Right lung (tissue), 5 donors: ENCODE data around the gene PACS2. TPM values are rescaled to one million over a fixed set of nuclear protein-coding genes. Genes with fewer than 3 reads are reported as not detected.
"Not testable (repeated sequence)": the region's sequence is repeated elsewhere in the genome, so short reads cannot be mapped to it uniquely, and the experiment has no call there.

ENCODE experiments used
- DNase-seq, 2 donors: peaks; one replicate each; pipeline ENCODE4 v3.0.0-alpha.2; 2013
- polyA plus RNA-seq, 5 donors: library from polyadenylated mRNA; unstranded; fragments of 120-200 nt; gene quantifications; one replicate each; pipeline versions ENCODE4 v1.2.1 to v1.2.3, GENCODE V29; 2013; ENCODE audit warnings: inconsistent platforms in 1 of 5, low replicate concordance in 1 of 5; ENCODE audit not compliant: insufficient read length in 5 of 5, insufficient read depth in 1 of 5

Gene PACS2
- polyA plus RNA-seq, 5 donors = 61.8 to 92.3 (median 77.3) TPM

DNA sequence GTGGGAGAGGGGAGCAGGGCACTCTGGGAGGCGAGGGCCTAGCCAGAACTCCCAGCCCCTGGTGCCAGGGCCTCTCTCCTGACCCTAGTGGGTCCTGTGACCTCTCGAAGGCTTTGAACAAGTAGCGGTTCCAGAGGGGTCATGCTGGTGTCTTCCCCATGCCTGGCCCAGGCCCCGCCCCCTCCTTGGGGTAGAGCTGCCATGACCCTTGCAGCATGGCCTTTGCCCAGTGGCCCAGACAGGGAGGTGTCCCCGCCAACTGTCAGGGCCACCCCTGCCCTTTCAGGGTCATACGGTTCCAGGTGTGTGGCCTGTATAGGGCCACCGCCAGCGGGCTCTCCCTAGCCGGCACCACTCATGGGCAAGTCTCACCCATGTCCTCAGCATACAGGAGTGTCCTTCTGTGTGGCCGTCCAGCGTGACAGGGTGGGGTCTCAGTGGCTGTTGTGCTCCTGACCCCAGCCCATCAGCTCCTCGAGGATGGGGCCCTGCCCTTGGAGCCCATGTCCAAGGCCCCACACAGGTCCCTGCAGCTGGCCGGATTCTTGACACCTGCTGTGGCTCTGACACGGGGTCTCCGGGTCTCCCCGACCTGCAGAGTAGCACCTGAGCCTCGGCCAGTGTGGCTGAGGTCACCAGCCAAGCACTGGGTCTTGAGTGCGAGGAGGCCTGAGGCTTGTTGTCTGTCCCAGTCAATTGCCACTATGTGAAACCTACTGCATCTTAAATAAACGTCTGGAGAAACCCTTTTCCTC is 34.6 kb downstream of the PACS2 start:
- no peak for DNase-seq

DNA sequence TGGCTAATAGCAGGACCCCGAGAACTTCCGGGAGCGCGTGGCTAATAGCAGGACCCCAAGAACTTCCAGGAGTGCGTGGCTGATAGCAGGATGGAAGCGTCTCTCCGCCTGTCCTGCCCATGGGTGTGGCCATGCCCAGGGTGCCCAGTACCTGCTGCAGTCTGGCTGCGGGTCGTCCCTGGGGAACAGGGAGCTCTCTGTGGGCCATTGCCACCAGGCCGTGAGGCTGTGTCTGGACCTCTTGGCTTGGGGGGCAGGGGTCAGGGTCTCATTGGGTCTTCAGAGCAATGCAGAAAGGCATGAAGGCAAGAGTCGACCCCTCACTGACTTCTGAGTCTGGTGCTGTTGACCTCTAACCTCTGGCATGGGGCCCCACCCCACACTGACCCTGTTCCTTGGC is 35.4 kb downstream of the PACS2 start:
- no peak for DNase-seq

DNA sequence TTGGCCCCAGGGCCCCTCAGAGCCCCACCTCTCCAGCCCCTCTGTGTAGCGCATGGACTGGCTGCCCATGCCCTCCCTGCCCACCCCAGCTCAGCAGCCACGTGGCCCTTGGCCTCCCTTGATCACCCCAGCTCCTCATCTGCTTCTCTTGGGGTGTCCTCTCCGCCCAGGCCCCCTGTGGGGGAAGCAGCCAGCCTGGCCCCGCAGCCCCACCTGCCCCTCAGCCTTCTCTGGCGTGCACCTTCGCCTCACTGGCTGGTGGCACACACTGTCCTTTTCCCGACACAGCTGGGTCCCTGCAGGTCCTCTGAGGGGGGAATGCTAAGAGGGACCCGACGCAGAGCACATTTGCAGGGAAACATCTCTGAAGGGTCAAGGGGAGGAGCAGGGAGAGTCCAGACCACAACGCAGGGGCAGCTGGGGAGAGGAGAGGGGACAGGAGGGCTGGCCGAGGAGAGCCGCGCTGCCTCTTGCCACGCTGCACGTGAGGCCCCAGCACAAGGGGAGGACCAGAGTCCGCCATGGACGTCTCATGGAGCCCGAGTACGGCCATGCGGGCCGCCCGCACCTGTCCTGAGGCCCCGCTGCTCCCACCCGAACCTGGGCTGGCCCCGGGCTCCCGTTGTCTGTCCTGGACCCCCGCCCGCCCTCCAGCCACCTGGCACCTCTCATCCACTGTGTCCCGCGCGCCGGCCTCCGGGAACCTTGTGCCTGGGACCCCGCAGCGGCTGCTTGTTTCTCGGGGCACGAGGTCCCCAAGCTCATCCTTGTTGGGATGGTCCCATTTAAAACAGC is 36.1 kb downstream of the PACS2 start:
- DNase-seq = no peak

DNA sequence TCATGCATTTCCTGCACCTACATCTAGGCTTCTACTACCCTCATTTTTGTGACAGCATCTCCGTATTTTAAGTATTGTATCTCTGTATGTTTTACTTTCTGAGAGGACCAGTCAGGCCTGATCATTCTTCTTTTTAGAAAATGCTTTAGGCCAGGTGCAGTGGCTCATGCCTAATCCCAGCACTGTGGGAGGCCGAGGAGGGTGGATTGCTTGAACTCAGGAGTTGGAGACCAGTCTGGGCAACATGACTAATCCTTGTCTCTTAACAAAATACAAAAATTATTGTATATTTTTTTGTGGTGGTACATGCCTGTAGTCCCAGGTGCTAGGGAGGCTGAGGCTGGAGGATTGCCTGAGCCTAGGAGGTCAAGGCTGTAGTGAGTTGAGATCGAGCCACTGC is 36.9 kb downstream of the PACS2 start:
- no peak for DNase-seq

DNA sequence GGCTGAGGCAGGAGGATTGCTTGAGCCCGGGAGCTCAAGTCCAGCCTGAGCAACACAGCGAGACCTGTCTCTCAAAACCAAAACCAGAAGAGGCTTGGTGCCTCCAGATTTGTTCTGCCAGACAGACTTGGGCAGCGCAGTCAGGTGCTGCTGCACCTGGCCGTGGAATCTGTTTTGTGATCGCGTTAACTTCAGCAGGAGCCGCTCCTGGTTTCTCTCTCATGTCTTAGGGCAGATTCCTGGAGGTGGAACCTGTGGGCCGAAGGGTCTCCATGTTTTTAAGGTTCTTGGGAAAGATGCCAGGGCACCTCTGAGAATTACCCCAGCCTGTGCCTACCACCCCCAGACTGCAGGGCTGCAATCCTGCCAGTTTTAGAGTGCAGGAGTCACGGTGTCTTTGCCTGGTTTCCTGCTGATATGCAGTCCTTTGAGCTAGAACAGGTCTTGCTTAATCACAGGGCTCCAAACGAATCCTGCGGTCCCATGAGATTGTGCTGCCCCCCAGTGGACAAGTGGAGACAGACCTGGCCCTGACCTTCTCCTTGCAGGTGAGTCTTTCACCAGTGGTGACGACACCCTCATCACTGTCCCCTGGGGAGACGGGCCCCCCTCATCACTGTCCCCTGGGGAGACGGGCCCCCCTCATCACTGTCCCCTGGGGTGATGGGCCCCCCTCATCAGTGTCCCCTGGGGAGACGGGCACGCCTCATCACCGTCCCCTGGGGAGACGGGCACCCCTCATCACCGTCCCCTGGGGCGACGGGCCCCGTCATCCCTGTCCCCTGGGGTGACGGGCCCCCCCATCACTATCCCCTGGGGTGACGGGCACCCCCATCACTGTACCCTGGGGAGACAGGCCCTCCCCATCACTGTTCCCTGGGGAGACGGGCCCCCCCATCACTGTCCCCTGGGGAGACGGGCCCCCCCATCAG is 37.6 kb downstream of the PACS2 start:
- peak; percentile 62 to 79 for DNase-seq

DNA sequence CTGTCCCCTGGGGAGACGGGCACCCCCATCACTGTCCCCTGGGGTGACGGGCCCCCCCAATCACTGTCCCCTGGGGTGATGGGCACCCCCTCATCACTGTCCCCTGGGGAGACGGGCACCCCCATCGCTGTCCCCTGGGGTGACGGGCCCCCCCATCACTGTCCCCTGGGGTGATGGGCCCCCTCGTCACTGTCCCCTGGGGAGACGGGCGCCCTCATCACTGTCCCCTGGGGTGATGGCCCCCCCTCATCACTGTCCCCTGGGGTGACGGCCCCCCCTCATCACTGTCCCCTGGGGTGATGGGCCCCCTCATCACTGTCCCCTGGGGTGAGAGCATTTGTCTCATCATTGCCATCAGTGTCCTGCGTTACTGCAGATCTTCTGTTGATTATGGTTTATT is 38.6 kb downstream of the PACS2 start:
- DNase-seq = no peak

DNA sequence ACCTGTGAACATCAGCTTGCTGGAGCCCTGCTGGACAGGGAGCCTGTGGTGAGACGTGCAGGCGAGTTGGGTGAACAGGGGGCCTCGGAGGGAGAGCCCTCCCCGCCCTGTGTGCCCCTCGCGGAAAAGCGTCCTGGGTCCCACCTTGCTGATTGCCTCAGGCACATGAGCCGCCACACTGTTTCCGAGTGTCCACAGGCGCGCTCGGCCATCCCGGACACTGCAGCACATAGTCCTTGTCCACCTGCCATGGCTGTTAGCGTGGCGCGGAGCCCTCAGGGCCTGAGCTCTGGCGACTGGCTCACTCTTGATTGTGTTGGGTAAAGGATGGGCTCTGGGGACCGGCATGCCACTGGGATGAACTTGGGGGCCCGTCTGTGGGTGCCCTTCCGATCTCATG is 40.0 kb downstream of the PACS2 start:
- DNase-seq = no peak

DNA sequence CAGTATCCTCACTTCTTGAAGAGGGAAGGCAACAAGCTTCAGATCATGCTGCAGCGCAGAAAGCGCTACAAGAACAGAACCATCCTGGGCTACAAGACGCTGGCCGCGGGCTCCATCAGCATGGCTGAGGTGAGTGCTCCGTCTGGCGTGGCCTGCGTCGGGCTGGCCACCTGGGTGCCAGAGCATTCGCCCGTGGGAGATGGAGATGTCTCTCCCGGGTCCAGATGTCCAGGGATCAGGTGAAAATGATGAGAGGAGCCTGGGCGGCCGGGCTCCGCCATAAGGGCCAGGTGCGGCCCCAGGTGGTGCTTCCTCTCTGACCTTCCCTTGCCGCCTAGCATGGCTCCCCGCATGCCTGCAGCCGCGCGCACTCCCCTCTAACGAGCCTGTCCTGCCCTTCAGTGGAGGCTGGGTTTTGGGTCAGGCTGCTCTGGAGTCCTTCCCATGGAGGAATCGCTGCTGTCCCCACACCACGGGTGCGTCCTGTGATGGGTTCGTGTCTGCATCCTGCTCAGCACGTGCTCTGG is 40.6 kb downstream of the PACS2 start:
- no peak for DNase-seq

DNA sequence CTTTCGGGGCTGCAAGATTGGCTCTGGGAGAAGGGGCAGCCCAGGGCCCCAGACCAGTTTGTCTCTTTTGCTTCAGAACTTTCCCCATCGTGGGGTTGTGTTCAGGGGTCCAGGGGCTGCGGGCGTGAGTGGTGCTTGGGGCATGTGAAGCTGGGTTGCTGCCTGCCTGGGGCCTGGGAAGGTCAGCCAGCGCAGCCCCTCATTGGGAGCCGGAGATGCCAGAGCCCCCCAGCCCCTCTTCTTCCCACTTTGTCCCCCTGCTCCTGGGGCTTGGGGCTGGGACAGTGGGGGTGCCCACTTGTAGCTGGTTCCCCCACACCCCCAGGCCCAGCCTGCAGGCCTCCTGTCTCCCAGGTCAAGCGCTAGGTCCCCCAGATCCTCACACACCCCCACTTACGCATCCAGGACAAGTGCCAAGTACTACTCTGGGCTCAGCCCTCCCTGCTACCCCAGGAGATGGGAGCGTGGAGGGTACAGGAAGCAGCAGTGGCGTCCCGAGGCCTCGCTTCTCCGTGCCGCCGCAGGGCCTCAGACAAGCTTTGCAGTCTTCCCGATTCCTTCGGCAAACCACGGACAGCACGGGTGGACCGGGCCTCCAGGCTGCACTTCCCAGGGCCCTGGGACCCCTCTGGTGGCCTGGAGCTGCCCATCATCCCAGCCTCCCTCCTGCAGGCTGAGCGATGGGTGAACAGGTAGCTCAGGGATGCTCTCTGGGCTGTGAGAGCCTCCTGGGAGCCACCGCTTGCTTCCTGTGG is 41.5 kb downstream of the PACS2 start:
- DNase-seq = no peak

DNA sequence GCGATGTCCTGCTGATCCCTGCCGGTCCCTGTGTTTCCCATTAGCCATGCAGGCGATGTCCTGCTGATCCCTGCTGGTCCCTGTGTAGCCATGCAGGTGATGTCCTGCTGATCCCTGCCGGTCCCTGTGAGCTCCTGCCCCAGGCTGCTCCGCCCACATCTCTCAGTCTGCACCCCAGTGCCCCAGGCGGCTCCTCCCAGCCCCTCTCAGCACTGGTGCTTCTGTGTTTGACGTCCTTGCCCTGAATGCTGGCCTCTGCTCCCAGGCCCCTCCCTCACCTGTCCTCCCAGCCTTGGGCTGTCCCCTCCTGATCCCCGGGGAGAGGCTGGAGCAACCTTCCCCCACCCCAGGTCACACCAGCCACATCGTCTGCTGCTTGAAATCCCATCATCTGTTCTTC is 42.4 kb downstream of the PACS2 start:
- DNase-seq = no peak

DNA sequence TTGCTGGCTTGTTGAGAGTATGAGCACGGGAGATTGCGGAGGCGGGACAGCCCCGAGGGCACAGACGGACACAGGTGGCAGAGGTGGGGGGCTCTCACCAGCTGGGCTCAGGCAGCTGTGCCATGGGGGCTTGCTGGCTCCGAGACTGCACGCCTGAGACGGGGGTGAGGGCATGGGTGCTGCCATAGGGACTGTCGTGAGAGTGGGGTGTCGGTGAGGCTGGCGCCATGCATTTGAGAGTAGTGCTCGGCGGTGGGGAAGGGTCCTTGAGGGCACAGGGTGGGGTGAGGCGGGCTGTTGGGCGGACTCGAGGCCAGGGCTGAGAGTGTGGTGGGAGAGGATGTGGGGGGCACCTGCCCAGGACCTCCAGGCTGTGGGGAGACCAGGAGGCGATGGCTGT is 43.1 kb downstream of the PACS2 start:
- DNase-seq = no peak

DNA sequence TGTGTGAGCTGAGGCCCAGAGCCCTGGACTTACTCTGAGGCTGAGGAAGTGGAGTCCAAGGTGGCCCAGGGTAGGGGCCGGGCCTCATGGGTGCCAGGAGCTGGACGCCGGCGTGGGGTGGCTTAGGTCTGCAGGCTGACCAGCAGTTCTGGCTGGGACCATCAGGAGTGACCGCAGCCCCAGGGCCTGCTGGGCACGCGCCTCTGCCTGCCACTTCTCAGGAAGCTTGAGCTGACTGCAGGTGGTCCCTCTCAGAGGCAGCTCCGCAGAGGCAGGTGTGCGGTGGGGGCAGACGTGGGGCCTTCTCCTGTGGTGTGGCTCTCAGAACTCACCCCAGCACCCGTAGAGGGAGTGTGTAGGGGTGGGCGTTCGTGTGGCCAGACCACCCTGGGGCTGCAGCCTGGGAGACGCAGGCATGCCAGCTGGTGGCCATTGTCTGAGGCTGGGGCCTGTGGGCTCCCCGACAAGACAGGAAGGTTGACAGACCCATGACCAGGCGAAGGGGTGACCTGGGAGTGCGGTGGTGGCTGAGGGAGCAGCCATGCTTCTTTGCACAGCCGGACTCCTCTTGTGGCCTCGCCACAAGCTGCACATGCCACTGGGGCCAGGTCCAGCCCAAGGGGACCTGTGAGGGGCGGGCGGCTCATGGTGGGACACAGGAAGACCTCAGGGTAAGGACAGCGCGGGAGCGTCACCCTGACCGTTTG is 43.7 kb downstream of the PACS2 start:
- no peak for DNase-seq

DNA sequence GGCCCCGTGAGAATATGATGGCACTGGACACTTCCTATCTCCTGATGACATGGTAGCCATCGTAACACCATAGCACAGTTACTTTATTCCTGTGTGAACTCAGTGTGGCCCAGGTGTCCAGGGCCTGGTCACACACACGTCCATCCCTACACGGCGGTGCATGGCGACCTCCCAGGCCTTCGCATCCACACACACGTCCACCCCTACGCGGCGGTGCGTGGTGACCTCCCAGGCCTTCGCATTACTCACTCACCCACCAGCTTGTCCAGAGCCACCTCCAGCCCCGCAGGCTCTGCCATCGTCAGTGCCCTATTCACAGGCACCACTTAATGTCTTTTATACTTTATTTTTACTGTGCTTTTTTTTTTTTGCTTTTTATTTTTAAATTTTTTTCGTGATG is 44.4 kb downstream of the PACS2 start:
- no peak for DNase-seq

DNA sequence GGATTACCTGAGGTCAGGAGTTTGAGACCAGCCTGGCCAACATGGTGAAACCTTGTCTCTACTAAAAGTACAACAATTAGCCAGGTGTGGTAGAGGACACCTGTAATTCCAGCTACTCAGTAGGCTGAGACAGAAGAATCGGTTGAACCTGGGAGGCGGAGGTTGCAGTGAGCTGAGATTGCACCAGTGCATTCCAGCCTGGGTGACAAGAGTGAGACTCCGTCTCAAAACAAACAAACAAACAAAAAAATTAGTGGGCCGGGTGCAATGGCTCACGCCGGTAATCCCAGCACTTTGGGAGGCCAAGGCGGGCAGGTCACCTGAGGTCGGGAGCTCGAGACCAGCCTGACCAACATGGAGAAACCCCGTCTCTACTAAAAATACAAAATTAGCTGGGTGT is 46.9 kb downstream of the PACS2 start:
- not testable (repeated sequence) for DNase-seq

DNA sequence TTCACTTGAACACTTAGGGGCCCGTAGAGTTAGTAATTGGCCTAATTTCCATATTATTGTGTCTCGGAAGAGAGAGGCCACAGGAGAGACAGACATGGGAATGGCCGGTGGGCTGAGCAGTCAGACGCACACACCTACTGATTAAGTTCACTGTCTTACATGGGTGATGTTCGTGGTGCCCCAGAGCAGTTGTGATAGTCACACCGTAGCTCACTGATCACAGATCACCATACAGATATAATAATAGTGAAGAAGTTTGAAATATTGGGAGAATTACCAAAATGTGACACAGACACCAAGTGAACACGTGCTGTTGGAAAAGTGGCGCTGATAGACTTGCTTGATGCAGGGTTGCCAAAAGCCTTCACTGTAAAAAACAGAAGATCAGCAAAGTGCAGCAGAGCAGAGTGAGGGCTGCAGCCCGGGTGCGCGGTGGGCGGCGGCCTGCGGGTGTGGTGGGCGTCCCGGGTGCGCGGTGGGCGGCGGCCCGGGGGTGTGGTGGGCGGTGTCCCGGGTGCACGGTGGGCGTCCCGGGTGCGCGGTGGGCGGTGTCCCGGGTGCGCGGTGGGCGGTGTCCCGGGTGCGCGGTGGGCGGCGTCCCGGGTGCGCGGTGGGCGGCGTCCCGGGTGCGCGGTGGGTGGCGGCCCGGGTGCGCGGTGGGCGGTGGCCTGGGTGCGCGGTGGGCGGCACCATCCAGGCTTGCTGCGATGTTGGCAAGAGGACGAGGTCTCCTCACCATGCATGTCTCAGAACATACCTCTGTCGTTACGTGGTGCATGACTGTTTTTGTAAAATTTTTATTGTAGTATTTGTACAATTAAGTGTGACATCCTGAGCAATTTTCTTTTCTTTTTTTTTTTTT is 49.5 kb downstream of the PACS2 start:
- DNase-seq = no peak

DNA sequence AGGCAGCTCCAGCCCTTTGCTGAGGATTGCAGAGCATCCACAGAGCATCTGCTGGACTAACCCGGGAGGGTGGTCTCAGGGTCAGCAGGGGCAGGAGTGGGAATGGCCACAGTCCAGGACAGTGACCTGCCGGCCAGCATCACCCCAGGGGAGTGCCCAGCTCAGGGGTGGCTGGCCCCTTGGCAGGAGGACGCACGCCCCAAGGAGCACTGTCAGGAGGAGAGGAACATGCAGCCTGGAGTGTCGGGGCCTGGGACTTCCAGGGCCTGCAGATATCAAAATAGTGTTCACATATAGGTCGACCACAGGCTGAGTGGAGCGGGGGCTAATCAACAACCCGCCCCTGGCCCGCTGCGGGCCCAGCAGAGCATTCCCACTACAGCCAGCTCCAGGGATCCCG is 50.6 kb downstream of the PACS2 start:
- no peak for DNase-seq

DNA sequence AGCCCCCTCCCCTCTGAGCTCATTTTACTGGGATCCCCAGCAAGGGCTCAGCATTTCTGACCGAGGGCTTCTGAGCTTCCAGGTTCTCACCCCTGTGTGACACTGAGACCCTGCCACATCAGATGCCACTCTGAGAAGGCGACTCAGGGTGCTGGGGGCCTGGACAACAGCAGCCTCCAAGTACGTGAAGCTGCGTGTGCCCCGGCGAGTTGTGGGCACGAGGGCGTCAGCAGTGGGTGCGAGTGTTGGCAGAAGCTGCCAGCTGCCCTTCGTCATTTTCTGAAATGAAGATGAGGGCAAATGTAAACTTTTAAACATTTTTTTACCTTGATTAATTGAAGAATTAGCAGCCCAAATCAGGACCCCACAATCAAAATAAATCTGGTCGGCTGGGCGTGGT is 51.1 kb downstream of the PACS2 start:
- no peak for DNase-seq

DNA sequence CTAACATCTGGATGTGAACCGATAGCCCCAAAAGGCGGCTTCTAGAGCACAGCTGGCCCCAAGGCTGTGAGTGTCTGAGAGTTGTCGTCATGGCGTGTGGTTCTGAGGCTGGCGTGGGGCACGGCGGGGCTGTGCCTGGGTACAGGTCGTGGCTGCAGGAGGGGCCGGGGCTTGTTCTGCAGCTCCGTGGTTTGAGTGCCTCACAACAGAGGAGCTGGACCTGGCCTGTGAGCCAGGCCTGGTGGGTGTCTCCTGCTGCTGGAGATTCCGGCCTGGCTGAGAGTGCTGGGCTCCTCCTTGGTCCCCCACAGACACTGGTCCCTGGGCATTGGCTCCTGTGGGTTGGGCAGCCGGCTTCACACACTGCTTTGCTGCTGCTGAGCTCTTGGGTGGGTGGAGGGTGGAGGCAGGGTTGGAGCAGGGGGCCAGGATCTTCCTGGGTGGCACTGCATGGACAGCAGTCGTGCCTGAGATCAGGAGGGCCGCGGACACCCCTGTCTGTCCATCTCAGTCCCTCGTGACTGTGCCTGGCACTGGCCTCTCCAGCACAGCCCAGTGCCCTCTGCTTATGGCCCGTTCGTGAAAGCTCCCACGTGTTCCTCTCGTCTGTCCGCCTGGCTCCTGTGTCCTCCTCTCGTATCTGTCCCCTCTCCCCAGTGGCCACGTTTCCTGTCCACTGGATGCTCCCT is 52.0 kb downstream of the PACS2 start:
- no peak for DNase-seq
